HEK293 (cell line): ENCODE measurements around the gene INF2.

ENCODE experiments used
- CTCF ChIP-seq: fragments of 450-650 bp; formaldehyde crosslinking; IDR thresholded peaks from 2 replicates; pipeline ENCODE4 v1.5.1; 2016; ENCODE audit warnings: missing biosample characterization, missing genetic modification characterization
- ELK4 ChIP-seq: IDR thresholded peaks from 2 replicates; pipeline ENCODE4 v1.6.1; 2011; ENCODE audit warnings: mild to moderate bottlenecking, low read depth, low read length, borderline replicate concordance
- GLIS1 ChIP-seq: fragments of 450-650 bp; formaldehyde crosslinking; IDR thresholded peaks from 2 replicates; pipeline ENCODE4 v1.5.1; 2016; ENCODE audit warnings: missing biosample characterization, missing genetic modification characterization
- HOXA7 ChIP-seq: sonication (generic); formaldehyde crosslinking; IDR thresholded peaks from 2 replicates; pipeline ENCODE4 v1.8.1; 2022; ENCODE audit warnings: missing genetic modification reagents, borderline replicate concordance
- KLF1 ChIP-seq: fragments of 450-650 bp; formaldehyde crosslinking; IDR thresholded peaks from 2 replicates; pipeline ENCODE4 v1.5.1; 2016; ENCODE audit warnings: missing biosample characterization, missing genetic modification characterization
- RBAK ChIP-seq: fragments of 450-650 bp; formaldehyde crosslinking; IDR thresholded peaks from 2 replicates; pipeline ENCODE4 v1.5.1; 2016; ENCODE audit warnings: missing biosample characterization, missing genetic modification characterization
- REPIN1 ChIP-seq: fragments of 450-650 bp; formaldehyde crosslinking; IDR thresholded peaks from 2 replicates; pipeline ENCODE4 v1.5.1; 2017; ENCODE audit warnings: missing biosample characterization, missing genetic modification characterization, low read depth
- SP2 ChIP-seq: fragments of 450-650 bp; formaldehyde crosslinking; IDR thresholded peaks from 2 replicates; pipeline ENCODE4 v1.5.1; 2016; ENCODE audit warnings: missing biosample characterization, missing genetic modification characterization
- TRIM28 ChIP-seq: IDR thresholded peaks from 2 replicates; pipeline ENCODE4 v1.6.1; 2011; ENCODE audit warnings: low read length, control low read depth, borderline replicate concordance
- ZNF274 ChIP-seq, 2 experiments: fragments of 200-500 bp in 1 of 2; fragments of 450-650 bp in 1 of 2; sonication (Bioruptor generic) in 1 of 2; formaldehyde crosslinking in 1 of 2; IDR thresholded peaks; 2 replicates each; pipeline versions ENCODE4 v1.5.1 to v1.6.1; 2014 to 2016; ENCODE audit warnings: borderline replicate concordance in 1 of 2, inconsistent platforms in 1 of 2, low read length in 1 of 2, missing biosample characterization in 1 of 2, missing genetic modification characterization in 1 of 2
- ZNF302 ChIP-seq: fragments of 450-650 bp; formaldehyde crosslinking; IDR thresholded peaks from 2 replicates; pipeline ENCODE4 v1.5.1; 2016; ENCODE audit warnings: missing biosample characterization, missing genetic modification characterization, low read depth
- ZNF571 ChIP-seq: fragments of 450-650 bp; formaldehyde crosslinking; IDR thresholded peaks from 2 replicates; pipeline ENCODE4 v1.5.0; 2017; ENCODE audit warnings: missing biosample characterization, missing genetic modification characterization
- TF ChIP-seq, protein P1 (sequence below): fragments of 450-650 bp; IDR thresholded peaks from 2 replicates; pipeline ENCODE4 v1.5.1; 2018; ENCODE audit warnings: missing biosample characterization, missing genetic modification characterization

DNA sequence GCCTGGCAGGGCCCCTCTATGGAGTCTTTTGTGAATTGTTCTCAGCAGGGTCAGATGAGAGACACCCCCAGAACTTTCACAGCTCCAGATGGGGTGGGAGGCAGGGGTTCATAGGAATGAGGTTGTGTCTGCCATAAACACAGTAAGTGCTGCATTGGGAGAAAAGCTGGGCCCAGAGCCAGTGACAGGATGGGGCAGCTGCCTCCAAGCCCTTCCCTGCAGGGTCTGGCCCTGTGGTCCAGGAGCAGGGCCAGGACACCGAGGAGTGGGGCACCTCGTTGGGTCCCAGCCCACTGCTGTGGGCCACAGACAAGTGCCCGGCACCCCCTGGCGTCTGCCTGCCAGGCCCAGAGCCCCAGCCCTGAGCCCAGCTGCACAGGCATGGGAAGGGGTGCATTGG lies 13.3 kb downstream of the INF2 start:
- TF ChIP-seq, protein P1, sequence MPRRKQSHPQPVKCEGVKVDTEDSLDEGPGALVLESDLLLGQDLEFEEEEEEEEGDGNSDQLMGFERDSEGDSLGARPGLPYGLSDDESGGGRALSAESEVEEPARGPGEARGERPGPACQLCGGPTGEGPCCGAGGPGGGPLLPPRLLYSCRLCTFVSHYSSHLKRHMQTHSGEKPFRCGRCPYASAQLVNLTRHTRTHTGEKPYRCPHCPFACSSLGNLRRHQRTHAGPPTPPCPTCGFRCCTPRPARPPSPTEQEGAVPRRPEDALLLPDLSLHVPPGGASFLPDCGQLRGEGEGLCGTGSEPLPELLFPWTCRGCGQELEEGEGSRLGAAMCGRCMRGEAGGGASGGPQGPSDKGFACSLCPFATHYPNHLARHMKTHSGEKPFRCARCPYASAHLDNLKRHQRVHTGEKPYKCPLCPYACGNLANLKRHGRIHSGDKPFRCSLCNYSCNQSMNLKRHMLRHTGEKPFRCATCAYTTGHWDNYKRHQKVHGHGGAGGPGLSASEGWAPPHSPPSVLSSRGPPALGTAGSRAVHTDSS, result no peak
- TF ChIP-seq ELK4, result no peak
- no peak for TF ChIP-seq CTCF
- no peak for TF ChIP-seq ZNF274 (IDR thresholded peaks at IDR 0.05; ENCODE audit: low read length)
- no peak for TF ChIP-seq ZNF274 (tag by site-specific recombination; IDR thresholded peaks at IDR 0.05; ENCODE audit: borderline replicate concordance)
- TF ChIP-seq SP2, result no peak
- TF ChIP-seq ZNF302 (tag by site-specific recombination), result no peak
- TF ChIP-seq TRIM28, result no peak
- no peak for TF ChIP-seq RBAK (tag by site-specific recombination)
- no peak for TF ChIP-seq REPIN1 (tag by site-specific recombination)
- no peak for TF ChIP-seq ZNF571 (tag by site-specific recombination)
- no peak for TF ChIP-seq GLIS1 (tag by site-specific recombination)
- TF ChIP-seq KLF1 (tag by site-specific recombination), result no peak
- TF ChIP-seq HOXA7, result no peak
